Endothelial cell of umbilical vein (primary cell): ENCODE results near the gene SUGCT. TPM values are rescaled to one million over a fixed set of nuclear protein-coding genes. Genes with fewer than 3 reads are reported as not detected.
A peak's percentile ranks its signal among the peaks of the same experiment; 100 is the strongest.

Experiments
- BruUV-seq: library from RNA; stranded (reverse); fragments of 400-500 nt; replicated peaks from 2 replicates; lab custom pipeline; 2021; lab: Mats Ljungman, UMichigan
- CTCF ChIA-PET: fragments of 300-600, 350-600 bp; sonication (Branson Sonifier 250); formaldehyde crosslinking; loops from one replicate; lab custom pipeline; 2021; ENCODE audit warnings: antibody characterized with exemption, inconsistent platforms; lab: Charles Lee
- POLR2A ChIA-PET: fragments of 300-600, 350-600 bp; sonication (Branson Sonifier 250); formaldehyde crosslinking; loops from one replicate; lab custom pipeline; 2021; ENCODE audit warnings: antibody characterized with exemption, inconsistent platforms; lab: Charles Lee
- DNase-seq: peaks from one replicate; pipeline ENCODE4 v3.0.0-alpha.2; 2011; ENCODE audit warnings: low read depth, low spot score
- FAIRE-seq: peaks from 2 replicates; lab custom pipeline; 2011; peaks lifted over from hg19 to GRCh38; lab: Jason Lieb, UNC
- H2AFZ ChIP-seq: 2 replicates; pipeline ENCODE4 v1.6.0; 2012; ENCODE audit warnings: low read depth, low read length, control low read depth, inconsistent platforms
- H3K27ac ChIP-seq: 2 replicates; pipeline ENCODE4 v1.5.1; 2011; ENCODE audit warnings: low read depth, mild to moderate bottlenecking, control low read depth, low read length, moderate library complexity; ENCODE audit not compliant: insufficient read depth
- H3K27me3 ChIP-seq, 2 experiments: 2 replicates each; pipeline versions ENCODE4 v1.6.0 to v1.6.1; 2011; ENCODE audit warnings: low read length in 2 of 2, mixed read lengths in 1 of 2; ENCODE audit not compliant: control insufficient read depth in 2 of 2, insufficient read depth in 2 of 2
- H3K36me3 ChIP-seq, 2 experiments: 2 replicates in 1 of 2; 3 replicates in 1 of 2; pipeline ENCODE4 v1.5.1; 2011; ENCODE audit warnings: low read length in 2 of 2, mild to moderate bottlenecking in 1 of 2, moderate library complexity in 1 of 2; ENCODE audit not compliant: control insufficient read depth in 2 of 2, insufficient read depth in 2 of 2; ENCODE audit errors: extremely low read depth in 1 of 2
- H3K4me1 ChIP-seq: 3 replicates; pipeline ENCODE4 v1.5.1; 2011; ENCODE audit warnings: mild to moderate bottlenecking, low read length; ENCODE audit not compliant: control insufficient read depth, insufficient read depth; ENCODE audit errors: extremely low read depth
- H3K4me2 ChIP-seq: 2 replicates; pipeline ENCODE4 v1.6.1; 2011; ENCODE audit warnings: low read length, control low read depth, mixed read lengths; ENCODE audit not compliant: insufficient read depth
- H3K4me3 ChIP-seq, 3 experiments: fragments of 200-600 bp in 1 of 3; sonication (generic), shearing (Covaris generic) in 1 of 3; replicated peaks in 1 of 3; 2 replicates each; pipeline ENCODE4 v1.5.1; 2011 to 2016; ENCODE audit warnings: control low read depth in 3 of 3, low read length in 3 of 3, mild to moderate bottlenecking in 2 of 3, inconsistent platforms in 1 of 3, low read depth in 1 of 3, moderate library complexity in 1 of 3; ENCODE audit not compliant: insufficient read depth in 1 of 3
- H3K79me2 ChIP-seq: 2 replicates; pipeline ENCODE4 v1.6.0; 2012; ENCODE audit warnings: low read length, inconsistent platforms; ENCODE audit not compliant: control insufficient read depth, insufficient read depth
- H3K9ac ChIP-seq: replicated peaks from 2 replicates; pipeline ENCODE3; 2011; ENCODE audit warnings: low read length, control low read depth; ENCODE audit not compliant: insufficient read depth; ENCODE audit errors: extremely low read depth
- H3K9me1 ChIP-seq: replicated peaks from 3 replicates; pipeline ENCODE4 v1.6.0; 2011; ENCODE audit warnings: mild to moderate bottlenecking, low read length; ENCODE audit not compliant: control insufficient read depth, insufficient read depth; ENCODE audit errors: extremely low read depth
- H3K9me3 ChIP-seq: replicated peaks from 2 replicates; pipeline ENCODE4 v1.5.1; 2012; ENCODE audit warnings: low read length, inconsistent platforms; ENCODE audit not compliant: control insufficient read depth, insufficient read depth
- H4K20me1 ChIP-seq: replicated peaks from 2 replicates; pipeline ENCODE3; 2011; ENCODE audit warnings: mild to moderate bottlenecking, low read length; ENCODE audit not compliant: control insufficient read depth, insufficient read depth; ENCODE audit errors: extremely low read depth
- EZH2 ChIP-seq: IDR thresholded peaks from 2 replicates; pipeline ENCODE4 v1.6.1; 2012; ENCODE audit warnings: borderline replicate concordance, low read depth, mild to moderate bottlenecking, moderate library complexity, low read length, inconsistent platforms; ENCODE audit not compliant: severe bottlenecking
- FOS ChIP-seq: IDR thresholded peaks from 2 replicates; pipeline ENCODE4 v1.6.1; 2011; ENCODE audit warnings: mild to moderate bottlenecking, low read length, moderate library complexity, borderline replicate concordance; ENCODE audit not compliant: insufficient read depth
- GATA2 ChIP-seq: IDR thresholded peaks from 2 replicates; pipeline ENCODE4 v1.7.0; 2011; ENCODE audit warnings: low read depth, mild to moderate bottlenecking, moderate library complexity, mixed read lengths, low read length; ENCODE audit not compliant: insufficient read length, insufficient read depth
- JUN ChIP-seq: IDR thresholded peaks from 2 replicates; pipeline ENCODE4 v1.6.1; 2011; ENCODE audit warnings: borderline replicate concordance, low read depth; ENCODE audit not compliant: insufficient read length, insufficient read depth
- MYC ChIP-seq: IDR thresholded peaks from one replicate; pipeline ENCODE4 v1.6.1; 2011; ENCODE audit warnings: mild to moderate bottlenecking, low read depth, low read length
- POLR2A ChIP-seq: IDR thresholded peaks from 2 replicates; pipeline ENCODE4 v1.6.1; 2012; ENCODE audit warnings: low read depth, mild to moderate bottlenecking, control low read depth, low read length
- POLR2AphosphoS5 ChIP-seq: IDR thresholded peaks from 2 replicates; pipeline ENCODE4 v1.6.1; 2012; ENCODE audit warnings: low read depth, mild to moderate bottlenecking, control low read depth, low read length, moderate library complexity; ENCODE audit not compliant: insufficient read depth
- dilution Hi-C: fragments of 300-500 bp; cut with MboI; formaldehyde crosslinking; loops from one replicate; pipeline ENCODE4 v1.15.0; 2019; ENCODE audit warnings: low sequenced_read_pairs; ENCODE audit not compliant: extremely low pct_ligation_motif_present
- intact Hi-C: fragments of 100-400 bp; cut with micrococcal nuclease; formaldehyde crosslinking; loops from one replicate; pipeline ENCODE4 v1.10.0; 2022
- polyA plus RNA-seq, 4 experiments: library from polyadenylated mRNA; depleted of rRNA in 3 of 4; stranded (reverse) in 3 of 4; unstranded in 1 of 4; fragments of >200 nt; gene quantifications; 2 replicates each; pipeline versions ENCODE4 v1.2.1 to v1.2.3, GENCODE V29; 2011 to 2012; ENCODE audit warnings: missing spikeins in 1 of 4
- total RNA-seq: library from RNA; stranded (reverse); gene quantifications from 2 replicates; pipeline ENCODE4 v1.2.3, GENCODE V29; 2021
- TF ChIP-seq, protein P1 (sequence below): IDR thresholded peaks from 2 replicates; pipeline ENCODE4 v1.6.1; 2011; ENCODE audit not compliant: insufficient read depth, insufficient read length
- TF ChIP-seq, protein P2 (sequence below), 2 donors: IDR thresholded peaks; 1 replicate in 1 of 2; 2 replicates in 1 of 2; pipeline ENCODE4 v1.5.1; 2011; ENCODE audit warnings: low read length in 2 of 2, mild to moderate bottlenecking in 2 of 2, moderate library complexity in 2 of 2, control low read depth in 1 of 2, inconsistent platforms in 1 of 2, low read depth in 1 of 2; ENCODE audit not compliant: insufficient read depth in 1 of 2; ENCODE audit errors: extremely low read depth in 1 of 2

Gene SUGCT
- total and polyA plus RNA-seq, 2 donors (not counting 3 experiments of a cell fraction or from before 2014, with no cell fraction given), result 1.2 to 1.4 TPM

DNA sequence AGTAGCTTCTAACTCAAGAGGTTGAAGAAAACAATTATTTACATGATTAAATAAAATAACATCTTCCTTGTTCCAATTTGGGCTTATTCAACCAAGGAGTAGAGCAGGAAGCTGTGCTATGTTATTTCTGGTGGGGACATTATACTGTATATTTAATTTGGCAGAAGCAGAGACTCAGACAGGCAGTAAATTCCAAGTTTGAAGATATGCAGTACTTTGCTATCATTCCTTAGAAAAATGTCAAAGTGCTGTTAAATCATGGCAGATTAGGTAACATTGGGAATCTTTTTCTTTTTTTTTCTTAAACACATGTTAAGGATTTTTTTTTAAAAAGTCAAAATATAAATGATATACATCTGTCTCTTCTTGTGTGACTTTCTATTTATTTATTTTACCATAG is 190.1 kb downstream of the SUGCT start:
- Histone ChIP-seq H3K4me1 (peaks cover 2% of the 10 kb centered on the region), H3K79me2 (no peaks in the 10 kb centered on the region), H3K9ac (no peak overlapping the region), H3K4me3 (no peak overlapping the region), H3K9me1 (no peaks in the 10 kb centered on the region), H3K9me3 (no peaks in the 10 kb centered on the region), H4K20me1 (no peaks in the 10 kb centered on the region), H3K4me2 (no peak overlapping the region), H3K27me3 (no peaks in the 10 kb centered on the region), H2AFZ (no peak overlapping the region), H3K27ac (no peak overlapping the region), H3K36me3 (no peaks in the 10 kb centered on the region)
- ChIA-PET POLR2A (no interaction called here), CTCF (interaction anchor here (1.1 to 5.1 kb wide), 5 partner anchors 19 to 1387 kb away, joined by 3 to 21 read pairs (median 11); no protein-coding TSS in a partner anchor)
- peak; percentile 46 for DNase-seq
- TF ChIP-seq EZH2 (no peak), JUN (no peak), POLR2AphosphoS5 (no peak), POLR2A (no peak), GATA2 (no peak), FOS (no peak), MYC (no peak)
- TF ChIP-seq, protein P1, sequence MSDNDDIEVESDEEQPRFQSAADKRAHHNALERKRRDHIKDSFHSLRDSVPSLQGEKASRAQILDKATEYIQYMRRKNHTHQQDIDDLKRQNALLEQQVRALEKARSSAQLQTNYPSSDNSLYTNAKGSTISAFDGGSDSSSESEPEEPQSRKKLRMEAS, result no peak
- TF ChIP-seq, protein P2, sequence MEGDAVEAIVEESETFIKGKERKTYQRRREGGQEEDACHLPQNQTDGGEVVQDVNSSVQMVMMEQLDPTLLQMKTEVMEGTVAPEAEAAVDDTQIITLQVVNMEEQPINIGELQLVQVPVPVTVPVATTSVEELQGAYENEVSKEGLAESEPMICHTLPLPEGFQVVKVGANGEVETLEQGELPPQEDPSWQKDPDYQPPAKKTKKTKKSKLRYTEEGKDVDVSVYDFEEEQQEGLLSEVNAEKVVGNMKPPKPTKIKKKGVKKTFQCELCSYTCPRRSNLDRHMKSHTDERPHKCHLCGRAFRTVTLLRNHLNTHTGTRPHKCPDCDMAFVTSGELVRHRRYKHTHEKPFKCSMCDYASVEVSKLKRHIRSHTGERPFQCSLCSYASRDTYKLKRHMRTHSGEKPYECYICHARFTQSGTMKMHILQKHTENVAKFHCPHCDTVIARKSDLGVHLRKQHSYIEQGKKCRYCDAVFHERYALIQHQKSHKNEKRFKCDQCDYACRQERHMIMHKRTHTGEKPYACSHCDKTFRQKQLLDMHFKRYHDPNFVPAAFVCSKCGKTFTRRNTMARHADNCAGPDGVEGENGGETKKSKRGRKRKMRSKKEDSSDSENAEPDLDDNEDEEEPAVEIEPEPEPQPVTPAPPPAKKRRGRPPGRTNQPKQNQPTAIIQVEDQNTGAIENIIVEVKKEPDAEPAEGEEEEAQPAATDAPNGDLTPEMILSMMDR (IDR thresholded peaks at IDR 0.05; ENCODE audit: extremely low read depth in 1 of 2, insufficient read depth in 1 of 2, low read depth in 1 of 2, low read length in 2 of 2), result no peak
- peak; percentile 47 for FAIRE-seq
- intact Hi-C loops (loop anchor here (5.0 kb wide), 1 partner anchor 677 kb away; no protein-coding TSS in a partner anchor), dilution Hi-C loops (no loop called here)
- no TSS peak for BruUV-seq
